ENCODE measurements around the gene TLR7. TPM values are rescaled to one million over a fixed set of nuclear protein-coding genes. Genes with fewer than 3 reads are reported as not detected.
A peak's percentile ranks its signal among the peaks of the same experiment; 100 is the strongest.

TLR7 gene
- not detected in 2 replicates for total RNA-seq (2014; rRNA removed; shearing (Covaris generic))

- in situ Hi-C loops (cut with HindIII; ENCODE audit: low sequenced_read_pairs) = no loop called here
- DNase-seq (ENCODE audit: low spot score) = no peak
Observed at GRCh38 chrX:12866451-12867377, at the start of gene TLR7. Gene TLR7, plus strand, starts transcription at chrX:12867072. Its CDS starts 507 bp downstream, at chrX:12867579.

- in situ Hi-C loops (cut with HindIII; ENCODE audit: low sequenced_read_pairs) = no loop called here
- no peak for DNase-seq (ENCODE audit: low spot score)
Observed at GRCh38 chrX:12817528-12817927, 49.3 kb upstream of the TLR7 start.

- in situ Hi-C loops (cut with HindIII; ENCODE audit: low sequenced_read_pairs) = no loop called here
- DNase-seq (ENCODE audit: low spot score) = no peak
Observed at GRCh38 chrX:12819222-12819621, 47.6 kb upstream of the TLR7 start.

GRCh38 chrX:12820737-12821136 lies 46.1 kb upstream of the TLR7 start:
- in situ Hi-C loops (cut with HindIII; ENCODE audit: low sequenced_read_pairs) = no loop called here
- DNase-seq (ENCODE audit: low spot score) = no peak

GRCh38 chrX:12824944-12825343 lies 41.9 kb upstream of the TLR7 start:
- DNase-seq (ENCODE audit: low spot score) = peak; percentile 6
- in situ Hi-C loops (cut with HindIII; ENCODE audit: low sequenced_read_pairs) = no loop called here

- in situ Hi-C loops (cut with HindIII; ENCODE audit: low sequenced_read_pairs) = no loop called here
- DNase-seq (ENCODE audit: low spot score) = no peak
Observed at GRCh38 chrX:12825801-12826200, 41.1 kb upstream of the TLR7 start.

GRCh38 chrX:12843061-12843667 lies 23.7 kb upstream of the TLR7 start:
- in situ Hi-C loops (cut with HindIII; ENCODE audit: low sequenced_read_pairs) = no loop called here
- no peak for DNase-seq (ENCODE audit: low spot score)

- DNase-seq (ENCODE audit: low spot score) = no peak
- in situ Hi-C loops (cut with HindIII; ENCODE audit: low sequenced_read_pairs) = no loop called here
Observed at GRCh38 chrX:12843668-12844279, 23.1 kb upstream of the TLR7 start.

GRCh38 chrX:12844319-12844718 lies 22.6 kb upstream of the TLR7 start:
- in situ Hi-C loops (cut with HindIII; ENCODE audit: low sequenced_read_pairs) = no loop called here
- DNase-seq (ENCODE audit: low spot score) = no peak

- in situ Hi-C loops (cut with HindIII; ENCODE audit: low sequenced_read_pairs) = no loop called here
Observed at GRCh38 chrX:12865359-12865758, 1.5 kb upstream of the TLR7 start.

GRCh38 chrX:12867685-12868084 lies 813 bp downstream of the TLR7 start:
- DNase-seq (ENCODE audit: low spot score) = no peak
- in situ Hi-C loops (cut with HindIII; ENCODE audit: low sequenced_read_pairs) = no loop called here

More at GRCh38 chrX:12865359-12865758, 1.5 kb upstream of the TLR7 start:
- DNase-seq (ENCODE audit: low spot score) = no peak

GRCh38 chrX:12868747-12869146 lies 1.9 kb downstream of the TLR7 start:
- DNase-seq (ENCODE audit: low spot score) = no peak
- in situ Hi-C loops (cut with HindIII; ENCODE audit: low sequenced_read_pairs) = no loop called here

- DNase-seq (ENCODE audit: low spot score) = no peak
- in situ Hi-C loops (cut with HindIII; ENCODE audit: low sequenced_read_pairs) = no loop called here
Observed at GRCh38 chrX:12871257-12871656, 4.4 kb downstream of the TLR7 start.

- no peak for DNase-seq (ENCODE audit: low spot score)
- in situ Hi-C loops (cut with HindIII; ENCODE audit: low sequenced_read_pairs) = no loop called here
Observed at GRCh38 chrX:12872741-12873140, 5.9 kb downstream of the TLR7 start.

GRCh38 chrX:12874581-12874980 lies 7.7 kb downstream of the TLR7 start:
- DNase-seq (ENCODE audit: low spot score) = no peak
- in situ Hi-C loops (cut with HindIII; ENCODE audit: low sequenced_read_pairs) = no loop called here

GRCh38 chrX:12877386-12877785 lies 10.5 kb downstream of the TLR7 start:
- in situ Hi-C loops (cut with HindIII; ENCODE audit: low sequenced_read_pairs) = no loop called here
- DNase-seq (ENCODE audit: low spot score) = no peak

- in situ Hi-C loops (cut with HindIII; ENCODE audit: low sequenced_read_pairs) = no loop called here
- no peak for DNase-seq (ENCODE audit: low spot score)
Observed at GRCh38 chrX:12878536-12878935, 11.7 kb downstream of the TLR7 start.

- in situ Hi-C loops (cut with HindIII; ENCODE audit: low sequenced_read_pairs) = no loop called here
- DNase-seq (ENCODE audit: low spot score) = no peak
Observed at GRCh38 chrX:12881914-12882313, 15.0 kb downstream of the TLR7 start.

GRCh38 chrX:12885508-12885907 lies 18.6 kb downstream of the TLR7 start:
- in situ Hi-C loops (cut with HindIII; ENCODE audit: low sequenced_read_pairs) = no loop called here

GRCh38 chrX:12886545-12886944 lies 19.7 kb downstream of the TLR7 start:
- in situ Hi-C loops (cut with HindIII; ENCODE audit: low sequenced_read_pairs) = no loop called here

More at GRCh38 chrX:12885508-12885907, 18.6 kb downstream of the TLR7 start:
- no peak for DNase-seq (ENCODE audit: low spot score)

More at GRCh38 chrX:12886545-12886944, 19.7 kb downstream of the TLR7 start:
- no peak for DNase-seq (ENCODE audit: low spot score)
